NCI-H2196 treated with DMSO at 0.1 percent for 48 hours (cell line): ENCODE measurements around the gene PRLR.
"Not testable (repeated sequence)": the region's sequence is repeated elsewhere in the genome, so short reads cannot be mapped to it uniquely, and the experiment has no call there.

Experiments
- DNase-seq: peaks from one replicate; lab custom pipeline; 2025; ENCODE audit not compliant: unreplicated experiment; lab: John Stamatoyannopoulos, UW

The PRLR gene

GRCh38 chr5:35198075-35198474, 32.2 kb downstream of the PRLR start:
- peak; percentile 16 for DNase-seq

DNA sequence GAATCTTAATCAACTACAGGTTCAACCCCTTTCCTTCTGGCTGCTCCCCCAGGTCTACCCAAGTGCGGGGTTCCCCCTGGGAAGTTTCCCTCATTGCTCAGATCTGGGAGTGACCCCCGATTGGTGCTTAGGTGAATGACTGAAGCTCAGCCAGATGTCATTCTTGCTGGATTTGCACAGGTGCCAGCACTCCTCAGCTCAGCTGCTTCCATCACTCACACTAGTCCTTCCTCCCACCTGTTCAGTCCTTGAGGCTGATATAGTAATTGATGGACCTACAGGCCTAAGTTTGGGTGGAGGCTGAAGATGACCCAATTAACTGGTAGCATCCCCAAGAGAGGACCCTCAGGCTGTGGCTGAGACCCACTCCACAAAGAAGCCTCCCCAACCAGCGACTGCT, 32.9 kb downstream of the PRLR start:
- DNase-seq: no peak

- DNase-seq: no peak
These were observed 34.8 kb downstream of the PRLR start for GRCh38 chr5:35195472-35195852.

GRCh38 chr5:35194635-35195471, 35.4 kb downstream of the PRLR start:
- no peak for DNase-seq

GRCh38 chr5:35192506-35192905, 37.8 kb downstream of the PRLR start:
- DNase-seq: no peak

DNA sequence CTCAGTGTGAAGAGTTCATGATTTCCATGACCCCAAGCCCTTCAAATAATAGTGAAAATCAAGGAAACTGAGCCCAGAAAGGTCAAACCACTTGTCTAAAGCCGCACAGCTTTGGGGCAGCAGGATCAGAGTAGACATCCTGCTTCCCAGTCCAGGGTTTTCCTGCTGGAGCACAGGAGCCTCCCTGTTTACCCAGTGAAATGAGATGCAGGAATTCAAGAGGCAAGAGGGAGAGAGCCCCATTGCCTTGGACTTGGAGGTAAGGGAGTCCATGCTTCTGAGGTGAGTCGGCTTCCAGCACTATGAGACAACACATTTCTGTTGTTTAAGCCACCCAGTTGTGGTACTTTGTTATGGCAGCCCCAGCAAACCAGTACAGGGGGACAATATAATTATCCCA, 40.5 kb downstream of the PRLR start:
- not testable (repeated sequence) for DNase-seq

GRCh38 chr5:35188031-35188457, 42.2 kb downstream of the PRLR start:
- no peak for DNase-seq

- DNase-seq: not testable (repeated sequence)
These were observed 42.7 kb downstream of the PRLR start for GRCh38 chr5:35187621-35188020.

- no peak for DNase-seq
These were observed 43.5 kb downstream of the PRLR start for GRCh38 chr5:35186749-35187148.

DNA sequence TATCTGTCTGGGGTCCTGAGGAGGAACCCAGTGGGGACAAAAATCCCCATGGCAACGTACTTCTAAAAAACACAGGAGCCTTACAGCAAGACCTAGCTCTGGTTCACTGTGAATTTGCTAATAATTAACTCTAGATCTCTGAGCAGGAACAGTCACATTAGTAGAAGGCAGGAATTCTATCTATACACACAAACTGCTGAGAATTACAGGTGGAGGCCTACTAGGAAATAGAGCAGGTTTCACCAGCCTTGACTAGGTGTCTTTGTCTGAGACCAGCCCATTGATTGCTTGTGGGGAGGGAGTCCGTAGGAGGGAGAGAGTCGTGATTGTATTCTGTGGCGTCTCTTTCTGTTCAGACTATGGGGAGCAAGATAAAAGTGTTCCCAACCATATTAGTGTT, 44.8 kb downstream of the PRLR start:
- no peak for DNase-seq

GRCh38 chr5:35183556-35183955, 46.7 kb downstream of the PRLR start:
- DNase-seq: no peak

DNA sequence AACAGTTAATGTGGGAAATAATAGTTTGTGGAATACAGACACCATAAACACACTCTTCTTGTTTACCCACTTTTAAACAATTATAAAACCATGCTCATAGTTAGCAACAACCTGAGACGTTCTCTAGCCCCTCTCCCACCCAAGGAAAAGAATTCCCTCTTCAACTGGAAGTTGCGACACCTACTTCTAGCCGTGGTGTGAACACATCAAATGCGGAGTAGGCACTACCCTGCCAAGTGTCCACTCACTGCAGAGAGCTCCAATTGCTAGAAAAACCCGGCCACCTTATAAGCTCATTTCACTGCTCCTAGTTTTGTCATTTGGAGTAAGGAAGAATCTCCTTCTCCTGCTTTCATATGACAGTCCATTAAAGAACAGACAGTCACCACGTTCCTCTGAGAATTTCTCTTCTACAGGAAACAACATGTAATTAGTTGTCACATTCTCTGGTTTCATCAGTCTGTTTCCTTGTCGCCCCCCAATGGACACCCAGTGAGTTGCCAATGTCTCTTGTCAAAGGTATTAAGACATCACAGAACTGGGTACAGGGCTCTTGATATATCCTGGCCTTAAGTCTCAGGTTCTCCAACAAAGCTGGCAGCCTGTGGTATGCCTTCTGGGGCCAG, 47.3 kb downstream of the PRLR start:
- DNase-seq: no peak

DNA sequence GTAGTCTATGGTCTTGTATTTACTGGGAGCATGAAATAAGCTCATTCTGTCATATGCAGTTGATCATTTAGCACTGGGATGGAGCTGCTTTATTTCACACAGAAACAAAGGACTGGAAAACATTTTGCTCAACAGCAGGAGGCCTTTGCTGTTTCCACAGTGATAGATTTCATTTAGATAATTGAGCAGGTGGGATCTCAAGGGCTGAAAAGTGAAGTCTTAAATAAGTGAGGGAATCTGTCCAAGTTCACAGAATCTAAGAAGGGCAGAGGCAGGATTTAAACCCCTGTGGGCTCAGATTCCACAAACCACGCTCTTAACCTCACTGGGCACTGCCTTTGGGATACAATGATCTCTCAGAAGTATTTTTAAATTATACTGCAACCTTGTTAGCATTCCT, 47.8 kb downstream of the PRLR start:
- no peak for DNase-seq

DNA sequence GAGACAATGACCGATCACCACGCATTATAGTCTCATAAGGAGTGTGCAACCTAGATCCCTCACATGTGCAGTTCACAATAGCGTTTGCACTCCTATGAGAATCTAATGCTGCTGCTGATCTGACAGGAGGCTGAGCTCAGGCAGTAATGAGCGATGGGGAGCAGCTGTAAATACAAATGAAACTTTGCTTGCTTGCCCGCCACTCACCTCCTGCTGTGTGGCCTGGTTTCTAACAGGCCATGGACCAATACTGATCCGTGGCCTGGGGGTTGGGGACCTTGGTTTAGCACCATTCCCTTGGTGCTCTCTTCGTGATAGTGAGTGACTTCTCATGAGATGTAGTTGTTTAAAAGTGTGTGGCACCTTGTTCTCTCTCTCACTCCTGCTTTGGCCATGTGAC, 50.2 kb downstream of the PRLR start:
- no peak for DNase-seq

DNA sequence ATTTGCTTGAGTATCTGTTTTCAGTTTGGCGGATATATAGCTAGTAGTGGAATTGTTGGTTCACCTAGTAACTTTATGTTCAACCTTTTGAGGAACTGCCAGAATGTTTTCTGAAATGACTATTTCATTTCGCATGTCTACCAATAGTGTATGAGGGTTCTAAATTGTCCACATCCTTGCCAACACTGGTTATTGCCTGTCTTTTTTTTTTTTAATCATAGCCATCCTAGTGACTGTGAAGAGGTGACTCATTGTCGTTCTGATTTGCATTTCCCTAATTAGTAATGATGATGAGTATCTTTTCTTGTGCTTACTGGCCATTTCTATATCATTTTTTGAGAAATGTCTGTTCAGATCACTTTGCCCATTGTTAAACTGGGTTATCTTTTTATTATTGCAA, 52.5 kb downstream of the PRLR start:
- no peak for DNase-seq

DNA sequence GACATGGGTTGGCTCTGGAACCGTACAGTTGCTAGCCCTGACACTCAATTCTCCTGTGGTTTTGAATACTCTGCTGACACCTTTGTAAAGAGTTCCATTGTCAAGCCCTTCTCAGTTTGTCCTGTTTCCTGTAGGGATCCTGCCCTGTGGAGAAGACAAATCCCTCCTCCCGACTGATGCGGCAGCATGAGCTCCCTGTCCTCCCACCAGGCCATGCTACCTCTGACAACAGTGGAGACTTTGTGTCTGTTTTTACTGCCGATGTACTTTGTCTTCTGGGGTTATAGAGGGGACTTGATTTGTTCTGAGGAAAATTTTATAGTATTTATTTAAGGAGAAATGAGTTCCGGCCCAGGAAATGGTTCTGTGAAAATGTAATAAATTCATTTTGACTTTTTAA, 57.8 kb downstream of the PRLR start:
- DNase-seq: no peak

- no peak for DNase-seq
These were observed 58.3 kb downstream of the PRLR start for GRCh38 chr5:35171991-35172390.

GRCh38 chr5:35171078-35171477, 59.2 kb downstream of the PRLR start:
- no peak for DNase-seq

GRCh38 chr5:35166043-35166442, 64.2 kb downstream of the PRLR start:
- DNase-seq: no peak

DNA sequence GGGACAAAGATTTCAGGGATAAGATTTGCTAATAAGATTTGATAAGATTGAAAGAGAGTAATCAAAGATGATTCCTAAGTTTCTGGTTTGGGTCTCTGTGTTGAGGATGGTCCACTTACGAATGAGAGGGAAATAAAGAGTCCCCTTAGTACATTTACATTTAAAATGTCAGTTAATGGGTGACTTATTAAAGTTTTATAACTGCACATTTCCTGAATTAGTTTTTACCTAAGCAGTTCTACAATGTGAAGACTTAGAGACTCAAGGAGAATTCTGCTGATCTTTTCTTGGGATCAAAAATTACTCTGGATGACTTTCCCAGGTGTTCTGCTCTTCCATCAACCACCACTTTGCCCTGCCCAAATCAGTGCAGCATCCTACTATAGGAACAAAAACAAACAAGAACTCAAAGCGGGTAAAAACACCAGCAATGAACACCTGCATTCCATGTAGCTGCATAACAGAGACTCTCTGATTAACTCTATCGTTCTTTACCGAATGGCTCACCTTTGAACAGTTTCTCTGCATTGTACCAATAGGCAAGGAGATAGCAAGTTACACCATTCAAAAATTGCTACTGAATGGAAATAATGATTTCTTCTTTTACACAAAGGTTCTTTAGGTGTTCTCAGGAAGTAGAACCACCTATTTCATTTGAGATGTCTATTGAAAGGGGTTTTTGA, 65.3 kb downstream of the PRLR start:
- no peak for DNase-seq

GRCh38 chr5:35163710-35164033, 66.6 kb downstream of the PRLR start:
- no peak for DNase-seq
